ENCODE measurements around the gene KRT3.

Gene KRT3

GRCh38 chr12:52805739-52806138, 9.8 kb upstream of the KRT3 start:
- no peak for TF ChIP-seq CTCF (IDR thresholded peaks at IDR 0.05; ENCODE audit: low read depth, low read length, missing control alignments)
- no peak for DNase-seq
- Histone ChIP-seq H3K4me3 (ENCODE audit: low read depth, low read length) (no peak overlapping the region), H3K36me3 (replicated peaks) (no peaks in the 10 kb centered on the region), H3K27me3 (replicated peaks) (peaks cover 2% of the 10 kb centered on the region), H3K27ac (no peak overlapping the region)
- in situ Hi-C loops (cut with HindIII; ENCODE audit: low pct_ligation_motif_present, low sequenced_read_pairs): no loop called here

- Histone ChIP-seq H3K36me3 (replicated peaks) (no peaks in the 10 kb centered on the region), H3K27ac (no peak overlapping the region), H3K27me3 (replicated peaks) (peaks cover 2% of the 10 kb centered on the region), H3K4me3 (ENCODE audit: low read depth, low read length) (no peak overlapping the region)
- in situ Hi-C loops (cut with HindIII; ENCODE audit: low pct_ligation_motif_present, low sequenced_read_pairs): no loop called here
- DNase-seq: no peak
- no peak for TF ChIP-seq CTCF (IDR thresholded peaks at IDR 0.05; ENCODE audit: low read depth, low read length, missing control alignments)
Measured at GRCh38 chr12:52805000-52805399, 9.1 kb upstream of the KRT3 start.

- no peak for TF ChIP-seq CTCF (IDR thresholded peaks at IDR 0.05; ENCODE audit: low read depth, low read length, missing control alignments)
- Histone ChIP-seq H3K27me3 (replicated peaks) (peaks cover 2% of the 10 kb centered on the region), H3K36me3 (replicated peaks) (no peaks in the 10 kb centered on the region), H3K4me3 (ENCODE audit: low read depth, low read length) (no peak overlapping the region), H3K27ac (no peak overlapping the region)
- no peak for DNase-seq
- in situ Hi-C loops (cut with HindIII; ENCODE audit: low pct_ligation_motif_present, low sequenced_read_pairs): no loop called here
Measured at GRCh38 chr12:52802442-52802841, 6.5 kb upstream of the KRT3 start.

- in situ Hi-C loops (cut with HindIII; ENCODE audit: low pct_ligation_motif_present, low sequenced_read_pairs): no loop called here
- Histone ChIP-seq H3K36me3 (replicated peaks) (no peaks in the 10 kb centered on the region), H3K27ac (no peak overlapping the region), H3K27me3 (replicated peaks) (peaks cover 2% of the 10 kb centered on the region), H3K4me3 (ENCODE audit: low read depth, low read length) (no peak overlapping the region)
- no peak for DNase-seq
- TF ChIP-seq CTCF (IDR thresholded peaks at IDR 0.05; ENCODE audit: low read depth, low read length, missing control alignments): no peak
Measured at GRCh38 chr12:52801773-52802172, 5.9 kb upstream of the KRT3 start.

- Histone ChIP-seq H3K36me3 (replicated peaks) (no peaks in the 10 kb centered on the region), H3K4me3 (ENCODE audit: low read depth, low read length) (no peak overlapping the region), H3K27ac (no peak overlapping the region), H3K27me3 (replicated peaks) (peaks cover 2% of the 10 kb centered on the region)
- DNase-seq: no peak
- no peak for TF ChIP-seq CTCF (IDR thresholded peaks at IDR 0.05; ENCODE audit: low read depth, low read length, missing control alignments)
- in situ Hi-C loops (cut with HindIII; ENCODE audit: low pct_ligation_motif_present, low sequenced_read_pairs): no loop called here
Measured at GRCh38 chr12:52800259-52800917, 4.5 kb upstream of the KRT3 start.

All from brain microvascular endothelial cell (primary cell).